ENCODE results near the gene KRT7. TPM values are rescaled to one million over a fixed set of nuclear protein-coding genes. Genes with fewer than 3 reads are reported as not detected.

Gene KRT7
- total RNA-seq, 4 donors from 2014 or later: 95.8 to 176 (median 123) TPM

- Histone ChIP-seq H3K27me3 (no peaks in the 10 kb centered on the region), H3K4me1 (peaks cover 51% of the 10 kb centered on the region), H3K27ac (peak overlapping the region; percentile 48), H3K4me3 (peak overlapping the region; percentile 18), H3K36me3 (no peaks in the 10 kb centered on the region), H3K9me3 (no peaks in the 10 kb centered on the region)
- TF ChIP-seq POLR2AphosphoS5 (IDR thresholded peaks at IDR 0.05) (no peak), CTCF (IDR thresholded peaks at IDR 0.05) (no peak), POLR2A (IDR thresholded peaks at IDR 0.05) (no peak), EP300 (IDR thresholded peaks at IDR 0.05) (no peak)
- 53% methylated on average over 12 of the region's 16 CpGs for WGBS
- no peak for DNase-seq (ENCODE audit: low spot score in 2 of 2)
Observed at GRCh38 chr12:52190860-52191729, 41.9 kb upstream of the KRT7 start.

- DNase-seq (ENCODE audit: low spot score in 2 of 2): peak; percentile 91 to 93
- H3K4me1 ChIP-seq: peaks cover 43% of the 10 kb centered on the region
Observed at GRCh38 chr12:52191841-52192791, 40.9 kb upstream of the KRT7 start, which contains the start of gene KRT80. Gene KRT80, minus strand, starts transcription at chr12:52192014. Its CDS starts 112 bp downstream, at chr12:52191902.

GRCh38 chr12:52193532-52193931 is 39.5 kb upstream of the KRT7 start:
- Histone ChIP-seq H3K27me3 (no peaks in the 10 kb centered on the region), H3K36me3 (no peaks in the 10 kb centered on the region), H3K4me1 (peaks cover 54% of the 10 kb centered on the region), H3K9me3 (no peaks in the 10 kb centered on the region), H3K4me3 (no peak overlapping the region), H3K27ac (no peak overlapping the region)
- 76% methylated on average over 4 of the region's 6 CpGs for WGBS
- DNase-seq (ENCODE audit: low spot score in 2 of 2): no peak
- no peak for TF ChIP-seq CTCF (IDR thresholded peaks at IDR 0.05)
- no peak for TF ChIP-seq POLR2AphosphoS5 (IDR thresholded peaks at IDR 0.05)
- TF ChIP-seq EP300 (IDR thresholded peaks at IDR 0.05): no peak
- no peak for TF ChIP-seq POLR2A (IDR thresholded peaks at IDR 0.05)

More at GRCh38 chr12:52191841-52192791, 40.9 kb upstream of the KRT7 start, which contains the start of gene KRT80:
- peak within 1 kb of the TSS; percentile 18 for H3K4me3 ChIP-seq
- H3K9me3 ChIP-seq: no peaks in the 10 kb centered on the region
- H3K27ac ChIP-seq: peak within 1 kb of the TSS; percentile 48
- no peaks in the 10 kb centered on the region for H3K36me3 ChIP-seq
- H3K27me3 ChIP-seq: no peaks in the 10 kb centered on the region
- TF ChIP-seq POLR2AphosphoS5 (IDR thresholded peaks at IDR 0.05) (peak in 1 of 3 donors; percentile 52), POLR2A (IDR thresholded peaks at IDR 0.05) (no peak), EP300 (IDR thresholded peaks at IDR 0.05) (peak; percentile 61)
- 19% methylated on average over 16 of the region's 20 CpGs for WGBS

- H3K36me3 ChIP-seq: no peaks in the 10 kb centered on the region
- H3K4me3 ChIP-seq: no peak overlapping the region
- TF ChIP-seq CTCF (IDR thresholded peaks at IDR 0.05): no peak
- no peak for TF ChIP-seq EP300 (IDR thresholded peaks at IDR 0.05)
- TF ChIP-seq POLR2AphosphoS5 (IDR thresholded peaks at IDR 0.05): no peak
- no peak for TF ChIP-seq POLR2A (IDR thresholded peaks at IDR 0.05)
- no peak for DNase-seq (ENCODE audit: low spot score in 2 of 2)
- no peaks in the 10 kb centered on the region for H3K9me3 ChIP-seq
- peaks cover 59% of the 10 kb centered on the region for H3K4me1 ChIP-seq
- 61% methylated on average over 6 of the region's 6 CpGs for WGBS
- H3K27me3 ChIP-seq: no peaks in the 10 kb centered on the region
- no peak overlapping the region for H3K27ac ChIP-seq
Observed at GRCh38 chr12:52193991-52194390, 39.1 kb upstream of the KRT7 start.

GRCh38 chr12:52195065-52195730 is 37.8 kb upstream of the KRT7 start:
- H3K4me1 ChIP-seq: peaks cover 70% of the 10 kb centered on the region
- H3K27ac ChIP-seq: no peak overlapping the region
- TF ChIP-seq POLR2A (IDR thresholded peaks at IDR 0.05) (no peak), EP300 (IDR thresholded peaks at IDR 0.05) (no peak), CTCF (IDR thresholded peaks at IDR 0.05) (no peak), POLR2AphosphoS5 (IDR thresholded peaks at IDR 0.05) (no peak)
- DNase-seq (ENCODE audit: low spot score in 2 of 2): no peak
- WGBS: 82% methylated on average over 8 of the region's 8 CpGs
- no peaks in the 10 kb centered on the region for H3K36me3 ChIP-seq
- no peak overlapping the region for H3K4me3 ChIP-seq
- no peaks in the 10 kb centered on the region for H3K9me3 ChIP-seq
- no peaks in the 10 kb centered on the region for H3K27me3 ChIP-seq

Measured in suprapubic skin (tissue), 4 donors.